Myocyte (in vitro differentiated cells): ENCODE measurements around the gene NR5A1. TPM values are rescaled to one million over a fixed set of nuclear protein-coding genes. Genes with fewer than 3 reads are reported as not detected.

Source experiments
- DNase-seq: peaks from one replicate; pipeline ENCODE4 v3.0.0-alpha.2; 2012; ENCODE audit warnings: low read depth
- total RNA-seq: library from RNA; depleted of rRNA; stranded (reverse); fragments of >200 nt; gene quantifications from 2 replicates; pipeline ENCODE4 v1.2.3, GENCODE V29; 2014

NR5A1 gene
- total RNA-seq, 1 donor from 2014 or later: not detected

DNA sequence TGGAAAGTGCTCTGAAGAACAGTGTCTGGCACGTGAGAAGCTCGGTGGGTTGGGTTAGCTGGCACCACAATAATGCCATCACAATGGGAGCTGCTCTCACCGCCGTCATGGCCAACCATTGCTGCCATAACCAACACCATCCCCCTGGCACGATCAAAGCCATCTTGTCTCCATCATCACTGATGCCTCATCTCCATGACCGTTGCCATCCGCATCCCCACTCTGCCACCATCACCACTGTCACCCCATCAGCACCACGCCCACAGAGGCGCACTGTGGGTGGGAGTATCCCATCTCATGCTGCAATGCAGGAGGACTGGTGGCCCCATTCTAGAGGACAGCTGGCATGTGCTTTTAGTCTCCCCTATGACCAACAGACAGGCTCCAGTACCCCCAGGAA is 23.7 kb downstream of the NR5A1 start:
- no peak for DNase-seq

DNA sequence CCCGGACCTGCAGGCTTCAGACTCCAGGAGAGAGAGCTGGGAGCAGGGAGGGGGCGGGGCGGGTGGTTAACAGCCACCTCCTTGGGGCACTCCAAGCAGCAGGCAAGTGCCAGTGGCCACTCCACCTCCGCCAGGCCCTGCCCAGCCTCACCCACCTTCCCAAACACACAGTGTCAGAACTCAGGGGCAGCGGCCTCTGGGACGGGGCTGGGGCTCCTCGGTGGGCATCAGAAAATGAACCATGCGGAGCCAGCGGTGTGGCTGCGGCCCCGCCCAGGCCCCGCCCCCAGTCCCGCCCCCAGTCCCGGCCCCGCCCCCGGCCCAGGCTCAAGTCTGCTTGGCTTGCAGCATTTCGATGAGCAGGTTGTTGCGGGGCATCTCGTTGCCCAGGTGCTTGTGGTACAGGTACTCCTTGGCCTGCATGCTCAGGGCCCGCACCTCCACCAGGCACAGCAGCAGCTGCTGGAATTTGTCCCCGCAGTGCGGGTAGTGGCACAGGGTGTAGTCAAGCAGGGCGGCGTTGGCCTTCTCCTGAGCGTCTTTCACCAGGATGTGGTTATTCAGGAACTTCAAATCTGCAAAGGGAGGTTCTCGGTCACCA is 24.7 kb downstream of the NR5A1 start:
- no peak for DNase-seq

DNA sequence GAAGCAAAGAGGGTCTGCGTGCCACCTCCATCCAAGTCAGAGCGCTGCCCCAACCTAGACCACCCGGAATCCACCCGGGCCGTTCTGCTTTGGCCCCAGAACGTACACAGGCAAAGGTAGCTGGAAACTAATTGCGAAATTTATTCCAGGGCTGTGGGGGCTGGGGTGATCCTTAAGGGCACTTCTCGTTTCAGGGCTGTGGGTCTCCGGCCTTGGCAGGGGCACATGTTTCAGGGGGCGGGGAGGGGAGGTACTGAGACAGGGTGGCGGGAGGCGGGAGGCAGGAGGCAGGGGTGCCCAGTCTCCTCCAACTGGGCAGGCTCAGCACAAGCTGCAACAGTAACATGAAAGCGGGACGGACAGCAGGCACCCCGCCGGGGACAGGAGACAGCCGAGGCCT is 26.1 kb downstream of the NR5A1 start:
- no peak for DNase-seq

GRCh38 chr9:124480621-124480981 is 26.6 kb downstream of the NR5A1 start:
- no peak for DNase-seq

- no peak for DNase-seq
These were observed 27.1 kb downstream of the NR5A1 start for GRCh38 chr9:124479947-124480620.

DNA sequence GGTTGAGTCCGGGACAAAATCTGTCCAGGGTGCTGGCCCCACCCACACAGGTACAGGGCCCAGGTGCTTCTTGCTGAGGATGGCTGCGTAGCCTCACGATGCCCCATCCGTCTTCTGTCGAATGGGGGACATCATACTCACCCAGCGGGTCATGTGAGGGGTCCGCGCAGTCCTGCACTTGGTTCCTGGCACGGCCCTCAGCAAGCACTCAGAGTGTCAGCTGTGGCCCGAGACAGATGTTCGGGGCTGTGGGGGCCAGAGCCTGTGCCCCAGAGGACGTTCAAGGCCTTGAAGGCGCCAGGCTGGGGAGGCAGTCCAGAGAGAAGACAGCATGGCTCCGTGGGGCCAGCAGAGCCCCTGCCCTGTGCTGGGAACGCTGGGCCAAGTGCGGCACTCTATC is 27.8 kb downstream of the NR5A1 start:
- no peak for DNase-seq

DNA sequence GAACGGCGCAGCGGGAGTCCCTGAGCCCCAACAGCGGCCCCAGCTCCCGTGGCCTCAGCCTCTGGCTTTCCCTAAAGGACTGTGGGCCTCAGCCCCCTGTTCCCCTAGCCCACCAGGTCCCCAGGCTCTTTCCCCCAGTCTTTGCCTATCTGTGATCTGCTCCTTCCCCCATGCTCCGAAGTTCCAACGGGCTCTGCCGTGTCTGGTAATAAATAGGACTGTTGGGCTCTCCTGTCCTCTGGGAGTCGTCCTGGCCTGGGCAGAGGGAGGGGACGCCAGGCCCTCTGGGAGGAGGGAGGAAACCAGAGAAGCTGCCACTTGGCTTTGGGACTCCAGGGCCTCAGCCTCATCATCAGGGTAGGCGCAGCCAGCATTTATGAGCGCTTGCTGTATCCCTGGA is 28.8 kb downstream of the NR5A1 start:
- no peak for DNase-seq

DNA sequence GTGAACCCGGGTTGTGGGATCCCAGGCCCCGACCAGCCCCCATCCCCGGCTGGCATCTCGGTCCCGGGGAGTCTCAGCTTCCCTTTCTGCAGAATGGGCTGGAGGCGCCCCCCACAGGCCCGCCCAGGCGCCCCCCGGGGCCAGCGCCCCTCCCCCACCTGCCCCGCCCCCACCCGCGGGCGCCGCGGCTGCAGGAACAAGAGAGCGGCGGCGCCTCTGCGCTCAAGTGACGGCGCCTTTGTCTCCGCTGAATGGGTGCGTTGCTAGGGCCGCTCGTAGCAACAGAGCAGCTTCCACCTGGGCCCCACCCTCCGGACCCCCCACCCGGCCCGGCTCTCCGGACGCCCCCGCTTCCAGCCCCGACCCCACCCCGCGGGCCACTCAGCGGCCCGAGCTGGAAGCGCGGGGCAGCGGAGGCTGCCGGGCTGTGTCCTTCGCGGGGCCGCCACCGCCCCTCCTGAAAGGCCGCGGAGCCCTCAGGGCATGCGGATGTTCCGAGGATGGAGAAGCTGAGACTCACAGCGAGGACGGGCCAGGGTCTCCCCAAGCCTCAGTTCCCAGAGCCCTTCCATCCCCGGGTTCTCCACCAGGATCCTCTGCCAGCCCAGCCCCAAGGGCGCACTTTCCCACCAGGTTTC is 29.4 kb downstream of the NR5A1 start:
- no peak for DNase-seq

- DNase-seq: no peak
These were observed 30.0 kb downstream of the NR5A1 start for GRCh38 chr9:124477211-124477647.

- no peak for DNase-seq
These were observed 31.1 kb downstream of the NR5A1 start for GRCh38 chr9:124475868-124476690.

DNA sequence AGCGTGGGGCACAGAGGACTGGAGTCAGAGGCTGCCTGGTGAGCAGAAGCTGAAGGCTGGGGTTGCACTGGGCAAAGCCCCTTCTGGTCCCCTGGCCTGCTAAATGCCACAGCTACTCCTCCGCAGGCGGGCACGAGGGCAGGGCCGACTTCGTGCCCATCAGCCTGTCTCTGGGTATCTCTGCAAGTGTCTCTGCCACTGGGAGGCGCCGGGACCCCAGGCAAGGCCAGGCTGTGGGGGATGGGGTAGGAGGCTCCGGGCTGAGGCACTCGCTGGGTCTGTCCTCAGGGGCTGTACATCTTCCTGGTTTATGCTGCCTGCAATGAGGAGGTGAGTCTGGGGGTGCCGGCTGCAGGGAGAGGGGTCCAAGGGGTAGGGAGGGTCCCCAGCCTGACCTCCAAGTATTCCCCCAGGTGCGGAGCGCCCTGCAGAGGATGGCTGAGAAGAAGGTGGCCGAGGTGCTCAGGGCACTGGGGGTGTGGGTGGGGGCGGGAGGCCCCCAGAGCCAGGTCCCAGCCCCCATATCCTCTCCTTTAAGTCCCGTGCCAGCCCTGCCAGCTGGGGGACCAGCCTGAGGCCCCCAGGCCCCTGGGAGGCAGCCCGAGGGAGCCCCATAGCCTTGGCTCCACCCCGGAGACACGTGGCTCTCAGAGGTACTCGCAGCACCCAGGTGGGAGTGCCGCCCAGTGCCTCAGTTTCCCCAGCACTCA is 31.9 kb downstream of the NR5A1 start:
- DNase-seq: no peak

DNA sequence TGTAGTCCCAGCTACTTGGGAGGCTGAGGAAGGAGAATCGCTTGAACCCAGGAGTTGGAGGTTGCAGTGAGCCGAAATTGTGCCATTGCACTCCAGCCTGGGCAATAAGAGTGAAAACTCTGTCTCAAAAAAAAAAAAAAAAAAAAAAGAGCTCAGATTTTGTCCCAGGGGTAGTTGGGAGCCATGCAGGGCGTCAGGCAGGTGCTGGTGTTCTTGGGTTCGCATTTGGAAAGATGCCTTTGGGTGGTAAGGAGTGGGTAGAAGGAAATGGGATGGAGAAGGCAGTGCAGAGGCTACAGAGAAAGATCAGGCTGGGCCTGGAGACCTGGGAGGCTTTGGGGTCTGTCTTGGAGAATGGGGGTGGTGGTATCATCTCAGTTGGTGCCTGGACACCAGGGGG is 33.0 kb downstream of the NR5A1 start:
- no peak for DNase-seq

- peak; percentile 33 for DNase-seq
These were observed 33.9 kb downstream of the NR5A1 start for GRCh38 chr9:124473310-124473709.

- no peak for DNase-seq
These were observed 34.4 kb downstream of the NR5A1 start for GRCh38 chr9:124472770-124473169.

DNA sequence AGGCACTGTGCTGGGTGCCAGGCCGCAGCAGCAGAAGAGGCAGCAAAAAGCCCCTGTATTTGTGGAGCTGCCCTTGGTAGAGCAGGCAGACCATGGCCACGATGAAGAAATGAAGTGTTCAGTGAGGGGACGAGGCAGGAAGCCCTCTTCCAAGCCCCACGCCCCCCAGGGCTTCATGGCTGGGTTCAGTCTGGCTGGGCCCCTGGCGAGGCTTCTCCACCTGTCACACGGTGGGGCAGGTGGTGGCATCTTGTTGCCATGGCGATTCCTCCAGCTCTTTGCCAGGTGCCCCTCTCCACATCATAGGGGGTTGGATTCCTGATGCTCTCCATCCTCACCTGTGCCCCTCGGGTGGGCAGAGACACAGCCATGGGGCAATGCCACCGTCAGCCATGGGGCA is 35.4 kb downstream of the NR5A1 start:
- DNase-seq: no peak

DNA sequence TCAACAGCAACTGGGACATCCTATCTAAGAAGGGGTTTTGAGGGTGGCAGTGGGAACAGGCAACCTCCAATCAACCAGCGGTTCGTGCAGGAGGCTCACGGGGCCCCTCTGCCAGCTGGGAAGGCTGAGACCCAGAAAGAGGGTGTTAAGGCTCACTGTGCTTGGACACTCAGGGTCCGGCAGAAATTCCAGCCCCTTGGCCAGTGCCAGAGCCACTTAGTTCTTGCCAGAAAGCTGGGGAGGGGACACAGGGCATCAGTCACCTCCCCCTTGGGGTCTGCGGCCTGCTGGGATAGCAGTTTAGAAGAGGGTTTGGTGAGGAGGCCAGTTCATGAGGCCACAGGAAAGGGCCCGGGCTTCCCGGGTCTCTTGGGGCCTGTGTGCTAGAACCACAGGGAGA is 36.5 kb downstream of the NR5A1 start:
- DNase-seq: no peak

DNA sequence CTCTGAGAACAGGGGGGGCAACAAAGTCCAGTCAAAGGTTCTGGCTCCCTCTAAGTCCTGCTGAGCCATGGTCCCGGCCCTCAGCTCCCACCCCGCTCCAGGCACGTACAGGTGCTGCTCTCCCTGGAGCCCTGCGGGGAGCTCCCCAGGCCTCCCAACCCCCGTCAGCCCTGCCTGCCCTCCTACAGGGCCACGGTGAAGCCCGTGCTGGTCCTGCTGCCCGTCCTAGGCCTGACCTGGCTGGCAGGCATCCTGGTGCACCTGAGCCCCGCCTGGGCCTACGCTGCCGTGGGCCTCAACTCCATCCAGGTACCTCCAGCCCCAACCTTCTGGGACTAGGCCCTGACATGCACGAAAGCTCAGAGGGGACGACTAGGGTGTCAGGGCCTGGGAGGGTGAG is 36.9 kb downstream of the NR5A1 start:
- no peak for DNase-seq

DNA sequence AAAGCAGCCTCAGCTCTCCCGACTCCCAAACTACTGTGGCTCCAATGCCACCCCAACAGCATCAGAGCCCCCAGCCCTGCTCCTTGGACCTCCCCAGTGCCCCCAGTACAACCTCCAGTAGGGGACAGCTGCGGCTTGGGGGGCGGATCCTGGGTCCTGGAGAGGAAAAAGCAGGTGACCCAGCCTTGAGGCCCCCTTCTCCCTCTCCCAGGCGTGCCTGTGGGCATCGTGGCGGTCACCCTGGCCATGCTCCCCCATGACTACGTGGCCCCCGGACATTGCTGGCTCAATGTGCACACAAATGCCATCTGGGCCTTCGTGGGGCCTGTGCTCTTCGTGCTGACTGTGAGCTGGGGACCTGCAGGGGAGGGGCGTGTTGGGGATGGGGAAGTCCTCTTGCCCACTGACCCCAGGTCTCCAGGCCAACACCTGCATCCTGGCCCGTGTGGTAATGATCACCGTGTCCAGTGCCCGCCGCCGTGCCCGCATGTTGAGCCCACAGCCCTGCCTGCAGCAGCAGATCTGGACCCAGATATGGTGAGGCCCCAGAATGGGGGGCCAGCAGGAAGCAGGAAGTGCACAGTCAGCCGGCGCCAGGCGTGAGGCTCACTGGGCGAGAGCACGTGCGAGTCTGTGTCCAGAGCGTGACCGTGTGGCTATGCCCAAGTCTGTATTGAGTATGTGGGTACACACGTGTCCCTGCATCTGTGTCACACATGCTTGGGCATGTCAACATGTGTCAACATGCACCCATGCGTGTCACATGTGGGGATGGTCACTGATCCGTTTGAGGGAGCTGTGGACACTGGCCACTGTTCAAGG is 38.0 kb downstream of the NR5A1 start:
- DNase-seq: no peak

- DNase-seq: no peak
These were observed 39.0 kb downstream of the NR5A1 start for GRCh38 chr9:124468061-124468740.
